SU-DHL-6 (cell line): ENCODE results near the gene RBBP5.
"Not testable (repeated sequence)": the region's sequence is repeated elsewhere in the genome, so short reads cannot be mapped to it uniquely, and the experiment has no call there.

Experiments
- H2AFZ ChIP-seq: fragments of 200-600 bp; sonication (generic); 2 replicates; pipeline ENCODE4 v1.6.1; 2014; ENCODE audit warnings: low read depth, mild to moderate bottlenecking, moderate library complexity, mixed read lengths, antibody characterized with exemption, low read length; ENCODE audit not compliant: severe bottlenecking
- H3F3A ChIP-seq: fragments of 200-600 bp; shearing (Covaris generic); 2 replicates; pipeline ENCODE4 v1.6.0; 2016; ENCODE audit warnings: antibody characterized with exemption, mild to moderate bottlenecking; ENCODE audit not compliant: insufficient read depth
- H3K27ac ChIP-seq: fragments of 200-600 bp; sonication (generic); 2 replicates; pipeline ENCODE4 v1.5.1; 2016; ENCODE audit warnings: low read depth, mild to moderate bottlenecking, low read length, moderate library complexity, mixed read lengths
- H3K27me3 ChIP-seq: fragments of 200-600 bp; sonication (generic), shearing (Covaris generic); 2 replicates; pipeline ENCODE4 v1.6.0; 2014; ENCODE audit warnings: mild to moderate bottlenecking, low read length
- H3K36me3 ChIP-seq: fragments of 200-600 bp; sonication (generic); 2 replicates; pipeline ENCODE4 v1.6.1; 2014; ENCODE audit warnings: mild to moderate bottlenecking, low read length, mixed read lengths
- H3K4me2 ChIP-seq: fragments of 300-600, 200-600 bp; shearing (Covaris generic), sonication (generic); 2 replicates; pipeline ENCODE4 v1.6.0; 2014; ENCODE audit warnings: low read length, low read depth, mild to moderate bottlenecking; ENCODE audit not compliant: poor library complexity, severe bottlenecking
- H3K4me3 ChIP-seq: fragments of 200-600 bp; sonication (generic); 2 replicates; pipeline ENCODE4 v1.5.1; 2014; ENCODE audit warnings: antibody characterized with exemption, low read length, mild to moderate bottlenecking, mixed read lengths; ENCODE audit not compliant: insufficient read depth, poor library complexity, severe bottlenecking
- H3K79me2 ChIP-seq: fragments of 200-600 bp; sonication (generic); 2 replicates; pipeline ENCODE4 v1.6.1; 2014; ENCODE audit warnings: mild to moderate bottlenecking, low read length, moderate library complexity; ENCODE audit not compliant: insufficient read depth
- H3K9ac ChIP-seq: fragments of 200-600 bp; sonication (generic); 2 replicates; pipeline ENCODE4 v1.7.0; 2014; ENCODE audit warnings: mild to moderate bottlenecking, low read length
- H3K9me2 ChIP-seq: fragments of 200-600 bp; sonication (generic); replicated peaks from 2 replicates; pipeline ENCODE4 v1.6.1; 2014; ENCODE audit warnings: low read length; ENCODE audit not compliant: insufficient read depth
- H3K9me3 ChIP-seq: fragments of 200-600 bp; sonication (generic); 2 replicates; pipeline ENCODE4 v1.6.1; 2014; ENCODE audit warnings: low read length, mixed read lengths; ENCODE audit not compliant: insufficient read depth
- H4K20me1 ChIP-seq: fragments of 200-600 bp; sonication (generic); 2 replicates; pipeline ENCODE4 v1.6.1; 2014; ENCODE audit warnings: low read depth, mild to moderate bottlenecking, antibody characterized with exemption, low read length, moderate library complexity, mixed read lengths
- EZH2phosphoT487 ChIP-seq: fragments of 200-600 bp; sonication (generic), shearing (Covaris generic); conservative IDR thresholded peaks from 2 replicates; pipeline ENCODE4 v1.6.1; 2018; ENCODE audit warnings: mild to moderate bottlenecking, antibody characterized with exemption, low read length, moderate library complexity, mixed read lengths
- TF ChIP-seq, protein P1 (sequence below): fragments of 200-600 bp; sonication (generic); IDR thresholded peaks from one replicate; pipeline ENCODE4 v1.5.1; 2017; ENCODE audit warnings: antibody characterized with exemption, mild to moderate bottlenecking, low read length, moderate library complexity; ENCODE audit not compliant: insufficient read depth, poor library complexity, severe bottlenecking

RBBP5 gene

DNA sequence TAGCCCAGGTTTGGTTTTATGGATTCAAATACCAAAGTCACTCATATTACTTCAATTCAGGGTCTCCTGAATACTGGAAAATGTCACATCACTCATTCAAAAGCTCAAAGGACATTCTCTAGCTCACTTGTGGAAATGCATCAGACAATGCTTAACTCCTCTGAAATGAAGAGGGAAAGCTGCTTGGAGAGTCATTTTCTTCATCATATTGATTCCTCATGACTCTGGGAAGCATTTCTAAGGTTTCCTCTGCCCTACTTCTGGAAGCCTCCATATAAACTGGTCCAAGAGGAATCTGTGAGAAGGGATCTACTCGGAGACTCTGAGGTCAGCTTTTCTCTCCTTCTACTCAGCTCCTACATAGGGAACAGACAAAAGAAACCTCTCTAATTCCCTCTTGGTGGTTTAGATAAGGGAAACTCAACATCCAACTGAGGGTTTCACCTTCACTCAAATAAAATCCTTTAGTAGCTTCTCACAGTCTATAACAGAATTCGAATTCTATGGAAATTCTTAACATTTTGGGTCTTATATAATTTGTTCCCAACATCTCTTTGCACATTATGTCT, 36.4 kb upstream of the RBBP5 start:
- no peak overlapping the region for H3K27ac ChIP-seq
- TF ChIP-seq, protein P1, sequence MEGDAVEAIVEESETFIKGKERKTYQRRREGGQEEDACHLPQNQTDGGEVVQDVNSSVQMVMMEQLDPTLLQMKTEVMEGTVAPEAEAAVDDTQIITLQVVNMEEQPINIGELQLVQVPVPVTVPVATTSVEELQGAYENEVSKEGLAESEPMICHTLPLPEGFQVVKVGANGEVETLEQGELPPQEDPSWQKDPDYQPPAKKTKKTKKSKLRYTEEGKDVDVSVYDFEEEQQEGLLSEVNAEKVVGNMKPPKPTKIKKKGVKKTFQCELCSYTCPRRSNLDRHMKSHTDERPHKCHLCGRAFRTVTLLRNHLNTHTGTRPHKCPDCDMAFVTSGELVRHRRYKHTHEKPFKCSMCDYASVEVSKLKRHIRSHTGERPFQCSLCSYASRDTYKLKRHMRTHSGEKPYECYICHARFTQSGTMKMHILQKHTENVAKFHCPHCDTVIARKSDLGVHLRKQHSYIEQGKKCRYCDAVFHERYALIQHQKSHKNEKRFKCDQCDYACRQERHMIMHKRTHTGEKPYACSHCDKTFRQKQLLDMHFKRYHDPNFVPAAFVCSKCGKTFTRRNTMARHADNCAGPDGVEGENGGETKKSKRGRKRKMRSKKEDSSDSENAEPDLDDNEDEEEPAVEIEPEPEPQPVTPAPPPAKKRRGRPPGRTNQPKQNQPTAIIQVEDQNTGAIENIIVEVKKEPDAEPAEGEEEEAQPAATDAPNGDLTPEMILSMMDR: no peak
- no peak for TF ChIP-seq EZH2phosphoT487
- peaks cover 17% of the 10 kb centered on the region for H3K36me3 ChIP-seq

DNA sequence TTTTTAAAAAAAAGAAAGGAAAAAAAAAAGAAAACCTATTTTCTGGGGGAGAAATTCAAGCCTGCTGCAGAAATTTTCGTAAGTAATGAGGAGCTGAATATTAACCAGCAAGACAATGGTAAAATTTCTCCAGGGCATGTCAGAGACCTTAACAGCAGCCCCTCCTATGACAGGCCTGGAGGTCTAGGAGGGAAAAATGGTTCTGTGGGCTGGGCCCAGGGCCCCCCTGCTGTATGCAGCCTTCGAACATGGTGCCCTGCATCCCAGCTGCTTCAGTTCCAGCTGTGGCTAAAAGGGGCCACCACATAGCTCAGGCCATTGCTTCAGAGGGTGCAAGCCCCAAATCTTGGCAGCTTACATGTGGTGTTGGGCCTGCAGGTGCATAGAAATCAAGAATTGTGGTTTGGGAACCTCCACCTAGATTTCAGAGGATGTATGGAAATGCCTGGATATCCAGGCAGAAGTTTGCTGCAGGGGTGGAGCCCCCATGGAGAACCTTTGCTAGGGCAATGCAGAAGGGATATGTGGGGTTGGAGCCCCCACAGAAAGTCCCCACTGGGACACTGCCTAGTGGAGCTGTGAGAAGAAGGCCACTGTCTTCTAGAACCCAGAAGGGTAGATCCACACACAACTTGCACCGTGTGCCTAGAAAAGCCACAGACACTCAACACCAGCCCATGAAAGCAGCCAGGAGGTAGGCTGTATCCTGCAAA, 34.0 kb upstream of the RBBP5 start:
- H3K79me2 ChIP-seq, H4K20me1 ChIP-seq, H3K27me3 ChIP-seq, H3K9me3 ChIP-seq, H3K9ac ChIP-seq, H3K9me2 ChIP-seq, H3K4me2 ChIP-seq, H3F3A ChIP-seq, H3K4me3 ChIP-seq, H2AFZ ChIP-seq, H3K27ac ChIP-seq: not testable (repeated sequence)
- H3K36me3 ChIP-seq: peaks cover 17% of the 10 kb centered on the region

More for the DNA sequence above, 36.4 kb upstream of the RBBP5 start:
- Histone ChIP-seq H3K79me2 (no peaks in the 10 kb centered on the region), H3K4me2 (no peak overlapping the region), H3K27me3 (no peaks in the 10 kb centered on the region), H3F3A (no peaks in the 10 kb centered on the region), H4K20me1 (no peaks in the 10 kb centered on the region), H3K9ac (no peak overlapping the region), H3K9me3 (peaks cover 10% of the 10 kb centered on the region), H2AFZ (no peak overlapping the region), H3K9me2 (no peaks in the 10 kb centered on the region), H3K4me3 (no peak overlapping the region)

DNA sequence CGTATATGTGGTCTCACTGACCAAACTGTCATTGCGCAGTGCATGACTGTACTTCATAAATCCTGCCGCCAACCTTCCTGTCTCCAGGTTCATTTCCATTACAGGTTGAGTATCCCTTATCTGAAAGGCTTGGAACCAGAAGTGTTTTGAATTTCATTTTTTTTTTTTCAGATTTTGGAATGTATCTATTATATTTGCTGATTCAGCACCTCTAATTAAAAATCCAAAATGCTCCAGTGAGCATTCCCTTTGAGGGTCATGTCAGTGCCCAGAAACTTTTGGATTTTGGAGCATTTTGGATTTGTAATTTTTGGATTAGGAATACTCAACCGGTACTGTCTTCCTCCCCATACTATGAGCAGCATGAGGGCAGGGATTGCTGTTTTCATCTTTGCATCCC, 30.7 kb upstream of the RBBP5 start:
- H3K4me3 ChIP-seq: no peak overlapping the region
- no peak overlapping the region for H3K9ac ChIP-seq
- no peak overlapping the region for H2AFZ ChIP-seq
- H3K9me2 ChIP-seq: no peaks in the 10 kb centered on the region
- TF ChIP-seq, protein P1: no peak
- H4K20me1 ChIP-seq: no peaks in the 10 kb centered on the region
- no peaks in the 10 kb centered on the region for H3K27me3 ChIP-seq
- no peaks in the 10 kb centered on the region for H3K79me2 ChIP-seq
- H3F3A ChIP-seq: no peaks in the 10 kb centered on the region
- H3K36me3 ChIP-seq: peaks cover 11% of the 10 kb centered on the region
- H3K9me3 ChIP-seq: peaks cover 10% of the 10 kb centered on the region
- H3K27ac ChIP-seq: no peak overlapping the region
- no peak overlapping the region for H3K4me2 ChIP-seq

DNA sequence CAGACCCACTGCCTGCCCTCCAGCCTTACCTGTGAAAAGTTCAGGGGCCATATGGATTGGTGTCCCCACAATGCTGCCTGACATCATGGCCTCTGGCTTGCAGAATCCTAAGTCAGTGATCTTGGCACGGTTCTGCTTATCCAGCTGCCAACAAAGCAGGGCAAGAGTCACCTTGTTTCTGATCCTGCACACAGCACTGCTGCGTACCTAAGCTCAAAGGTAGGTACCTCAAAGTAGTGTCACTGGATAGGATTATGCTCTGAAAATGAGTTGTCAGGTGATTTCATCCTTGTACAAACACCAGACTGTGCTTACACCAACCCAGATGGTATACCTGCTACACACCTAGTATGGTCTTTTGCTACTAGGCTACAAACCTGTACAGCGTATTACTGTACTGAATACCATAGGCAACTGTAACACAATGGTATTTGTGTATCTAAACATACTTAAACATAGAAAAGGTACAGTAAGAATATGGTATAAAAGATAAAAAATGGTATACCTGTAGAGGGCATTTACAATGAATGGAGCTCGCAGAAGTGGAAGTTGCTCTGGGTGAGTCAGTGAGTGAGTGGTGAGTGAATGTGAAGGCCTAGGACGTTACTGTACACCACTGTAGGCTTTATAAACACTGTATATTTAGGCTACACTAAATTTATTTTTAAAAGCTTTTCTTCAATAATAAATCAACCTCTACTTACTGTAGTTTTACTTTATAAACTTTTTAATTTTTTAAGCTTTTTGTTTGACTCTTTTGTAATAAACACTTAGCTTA, 29.1 kb upstream of the RBBP5 start:
- Histone ChIP-seq H3K4me3 (no peak overlapping the region), H3K9ac (no peak overlapping the region), H3K9me3 (peaks cover 4% of the 10 kb centered on the region), H3K4me2 (no peak overlapping the region), H3F3A (no peaks in the 10 kb centered on the region), H2AFZ (no peak overlapping the region), H3K9me2 (no peaks in the 10 kb centered on the region), H3K27ac (no peak overlapping the region), H3K36me3 (peaks cover under 1% of the 10 kb centered on the region; the same call in 1 of the 2 replicates), H3K79me2 (no peaks in the 10 kb centered on the region), H3K27me3 (no peaks in the 10 kb centered on the region), H4K20me1 (no peaks in the 10 kb centered on the region)
- TF ChIP-seq, protein P1: no peak
- TF ChIP-seq EZH2phosphoT487: no peak
